Smooth muscle cell (in vitro differentiated cells): Measurements from ENCODE around the gene PCBP3. TPM values are rescaled to one million over a fixed set of nuclear protein-coding genes. Genes with fewer than 3 reads are reported as not detected.

Experiments
- DNase-seq: peaks from one replicate; lab custom pipeline; 2025; ENCODE audit not compliant: unreplicated experiment; lab: John Stamatoyannopoulos, UW
- H2AFZ ChIP-seq: fragments of 200-600 bp; sonication (generic); 2 replicates; pipeline ENCODE4 v1.6.0; 2016; ENCODE audit warnings: antibody characterized with exemption, low read depth, mild to moderate bottlenecking
- H3F3A ChIP-seq: fragments of 200-600 bp; sonication (generic); 2 replicates; pipeline ENCODE4 v1.6.0; 2017; ENCODE audit warnings: antibody characterized with exemption, low read depth
- H3K27ac ChIP-seq: fragments of 200-600 bp; sonication (generic); 2 replicates; pipeline ENCODE4 v1.5.1; 2016; ENCODE audit warnings: low read depth, mild to moderate bottlenecking
- H3K27me3 ChIP-seq: fragments of 200-600 bp; sonication (generic); 2 replicates; pipeline ENCODE4 v1.6.1; 2016; ENCODE audit warnings: low read depth, mild to moderate bottlenecking
- H3K36me3 ChIP-seq: fragments of 200-600 bp; sonication (generic); 2 replicates; pipeline ENCODE4 v1.5.1; 2016; ENCODE audit warnings: low read depth
- H3K4me1 ChIP-seq: fragments of 200-600 bp; sonication (generic); 2 replicates; pipeline ENCODE4 v1.5.1; 2016; ENCODE audit warnings: low read depth
- H3K4me2 ChIP-seq: fragments of 200-600 bp; sonication (generic); 2 replicates; pipeline ENCODE4 v1.6.0; 2016; ENCODE audit warnings: mild to moderate bottlenecking
- H3K4me3 ChIP-seq: fragments of 200-600 bp; sonication (generic); 2 replicates; pipeline ENCODE4 v1.5.1; 2016; ENCODE audit warnings: mild to moderate bottlenecking
- H3K79me2 ChIP-seq: fragments of 200-600 bp; sonication (generic); 2 replicates; pipeline ENCODE4 v1.6.0; 2016; ENCODE audit warnings: low read depth, mild to moderate bottlenecking
- H3K9ac ChIP-seq: fragments of 200-600 bp; sonication (generic); 2 replicates; pipeline ENCODE4 v1.6.0; 2016; ENCODE audit warnings: low read depth
- H3K9me3 ChIP-seq: fragments of 200-600 bp; sonication (generic); replicated peaks from 2 replicates; pipeline ENCODE4 v1.5.1; 2016; ENCODE audit warnings: low read depth
- H4K20me1 ChIP-seq: fragments of 200-600 bp; sonication (generic); 2 replicates; pipeline ENCODE4 v1.6.0; 2016; ENCODE audit warnings: low read depth
- CTCF ChIP-seq: fragments of 200-600 bp; sonication (generic); IDR thresholded peaks from 2 replicates; pipeline ENCODE4 v1.5.1; 2017; ENCODE audit warnings: borderline replicate concordance, mild to moderate bottlenecking, antibody characterized with exemption; ENCODE audit not compliant: insufficient read depth, poor library complexity, severe bottlenecking
- WGBS: methylation state at CpG from one replicate; pipeline ENCODE4 v1.1.7; 2016; ENCODE audit warnings: low lambda C conversion rate; 5-methylcytosine and 5-hydroxymethylcytosine counted together
- polyA plus RNA-seq: library from polyadenylated mRNA; unstranded; fragments of >200 nt; fragmentation: Nextera tagmentation; extraction: Ambion mirVana; gene quantifications from 2 replicates; pipeline ENCODE4 v1.2.1, GENCODE V29; 2016
- total RNA-seq: library from RNA; depleted of rRNA; stranded (reverse); fragments of >200 nt; gene quantifications from 2 replicates; pipeline ENCODE4 v1.2.3, GENCODE V29; 2014

PCBP3 gene
- total and polyA plus RNA-seq, 2 experiments from 2014 or later: 8.9 to 23.1 TPM

GRCh38 chr21:45944601-45945000, 301.1 kb downstream of the PCBP3 start:
- DNase-seq: no peak
- 94% methylated on average over 14 of the region's 14 CpGs for WGBS
- Histone ChIP-seq H3K27me3 (no peaks in the 10 kb centered on the region), H3K79me2 (no peaks in the 10 kb centered on the region), H3K9ac (no peak overlapping the region), H2AFZ (no peak overlapping the region), H3K27ac (no peak overlapping the region), H3K4me1 (no peaks in the 10 kb centered on the region), H3K4me3 (no peak overlapping the region), H3F3A (no peaks in the 10 kb centered on the region), H3K36me3 (no peaks in the 10 kb centered on the region), H3K9me3 (no peaks in the 10 kb centered on the region), H4K20me1 (no peaks in the 10 kb centered on the region), H3K4me2 (no peak overlapping the region)
- no peak for TF ChIP-seq CTCF

- H3F3A ChIP-seq: no peaks in the 10 kb centered on the region
- no peak overlapping the region for H2AFZ ChIP-seq
- no peak overlapping the region for H3K27ac ChIP-seq
- H3K4me2 ChIP-seq: no peak overlapping the region
- H3K36me3 ChIP-seq: no peaks in the 10 kb centered on the region
- no peak overlapping the region for H3K9ac ChIP-seq
- no peaks in the 10 kb centered on the region for H3K27me3 ChIP-seq
- DNase-seq: no peak
- no peaks in the 10 kb centered on the region for H3K79me2 ChIP-seq
- H3K4me3 ChIP-seq: no peak overlapping the region
- no peaks in the 10 kb centered on the region for H4K20me1 ChIP-seq
- 94% methylated on average over 24 of the region's 24 CpGs for WGBS
- H3K4me1 ChIP-seq: no peaks in the 10 kb centered on the region
- no peaks in the 10 kb centered on the region for H3K9me3 ChIP-seq
- TF ChIP-seq CTCF: no peak
Observed at GRCh38 chr21:45945066-45945867, 301.7 kb downstream of the PCBP3 start.

GRCh38 chr21:45945868-45946210, 302.3 kb downstream of the PCBP3 start:
- Histone ChIP-seq H3K27me3 (no peaks in the 10 kb centered on the region), H2AFZ (no peak overlapping the region), H3K4me2 (no peak overlapping the region), H4K20me1 (no peaks in the 10 kb centered on the region), H3K4me3 (no peak overlapping the region), H3K27ac (no peak overlapping the region), H3K36me3 (no peaks in the 10 kb centered on the region), H3K9me3 (no peaks in the 10 kb centered on the region), H3K9ac (no peak overlapping the region), H3K4me1 (no peaks in the 10 kb centered on the region), H3K79me2 (no peaks in the 10 kb centered on the region), H3F3A (no peaks in the 10 kb centered on the region)
- 95% methylated on average over 12 of the region's 12 CpGs for WGBS
- DNase-seq: no peak
- TF ChIP-seq CTCF: no peak

- Histone ChIP-seq H3K36me3 (no peaks in the 10 kb centered on the region), H3F3A (no peaks in the 10 kb centered on the region), H3K27me3 (no peaks in the 10 kb centered on the region), H4K20me1 (no peaks in the 10 kb centered on the region), H3K4me3 (no peak overlapping the region), H3K9ac (no peak overlapping the region), H3K9me3 (no peaks in the 10 kb centered on the region), H3K27ac (no peak overlapping the region), H2AFZ (no peak overlapping the region), H3K4me1 (no peaks in the 10 kb centered on the region), H3K4me2 (no peak overlapping the region), H3K79me2 (no peaks in the 10 kb centered on the region)
- no peak for TF ChIP-seq CTCF
- 95% methylated on average over 16 of the region's 16 CpGs for WGBS
- DNase-seq: no peak
Observed at GRCh38 chr21:45947296-45947695, 303.8 kb downstream of the PCBP3 start.
